ENCODE results near the gene GUCY1A2.
"Not testable (repeated sequence)": the region's sequence is repeated elsewhere in the genome, so short reads cannot be mapped to it uniquely, and the experiment has no call there.

GUCY1A2 gene

DNA sequence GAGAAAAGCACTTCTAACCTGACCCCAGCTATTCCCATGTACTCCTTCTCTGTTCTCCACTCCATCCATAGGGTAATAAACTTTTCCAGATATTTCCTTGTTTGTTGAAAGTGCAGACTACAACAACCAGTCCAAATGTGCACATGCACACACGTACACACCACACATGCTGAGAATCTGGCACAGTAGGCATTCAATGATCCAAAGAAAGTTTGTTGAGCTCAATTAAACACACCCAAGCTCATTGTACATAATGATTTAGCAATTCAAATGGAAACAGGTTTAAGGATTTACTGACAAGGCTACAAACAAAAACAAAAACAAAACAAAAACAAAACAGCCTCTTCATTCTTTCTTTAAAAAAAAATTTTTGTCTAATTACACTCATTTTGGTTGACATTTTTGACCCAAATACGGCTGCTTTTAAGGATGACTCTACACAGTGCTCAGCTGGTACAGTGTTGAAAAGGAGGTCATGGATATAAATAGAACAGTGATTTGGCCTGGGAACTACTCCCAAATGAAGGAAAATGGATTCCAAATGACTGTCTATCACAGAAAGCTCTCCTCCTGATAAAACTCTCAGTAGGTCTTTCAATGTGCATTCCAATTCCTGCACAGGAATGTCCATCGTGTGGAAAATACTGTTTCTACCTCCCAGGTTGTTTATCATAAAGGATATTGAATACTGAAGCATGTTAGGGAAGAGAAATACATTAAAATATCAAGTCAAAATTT lies 232.2 kb downstream of the GUCY1A2 start:
- DNase-seq (ENCODE audit: low read depth) = no peak
- no peak overlapping the region for H3K4me3 ChIP-seq (ENCODE audit: low read depth, low read length)
- TF ChIP-seq, protein P1, sequence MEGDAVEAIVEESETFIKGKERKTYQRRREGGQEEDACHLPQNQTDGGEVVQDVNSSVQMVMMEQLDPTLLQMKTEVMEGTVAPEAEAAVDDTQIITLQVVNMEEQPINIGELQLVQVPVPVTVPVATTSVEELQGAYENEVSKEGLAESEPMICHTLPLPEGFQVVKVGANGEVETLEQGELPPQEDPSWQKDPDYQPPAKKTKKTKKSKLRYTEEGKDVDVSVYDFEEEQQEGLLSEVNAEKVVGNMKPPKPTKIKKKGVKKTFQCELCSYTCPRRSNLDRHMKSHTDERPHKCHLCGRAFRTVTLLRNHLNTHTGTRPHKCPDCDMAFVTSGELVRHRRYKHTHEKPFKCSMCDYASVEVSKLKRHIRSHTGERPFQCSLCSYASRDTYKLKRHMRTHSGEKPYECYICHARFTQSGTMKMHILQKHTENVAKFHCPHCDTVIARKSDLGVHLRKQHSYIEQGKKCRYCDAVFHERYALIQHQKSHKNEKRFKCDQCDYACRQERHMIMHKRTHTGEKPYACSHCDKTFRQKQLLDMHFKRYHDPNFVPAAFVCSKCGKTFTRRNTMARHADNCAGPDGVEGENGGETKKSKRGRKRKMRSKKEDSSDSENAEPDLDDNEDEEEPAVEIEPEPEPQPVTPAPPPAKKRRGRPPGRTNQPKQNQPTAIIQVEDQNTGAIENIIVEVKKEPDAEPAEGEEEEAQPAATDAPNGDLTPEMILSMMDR (IDR thresholded peaks at IDR 0.05; ENCODE audit: control insufficient read depth, extremely low read depth, insufficient read depth) = no peak

DNA sequence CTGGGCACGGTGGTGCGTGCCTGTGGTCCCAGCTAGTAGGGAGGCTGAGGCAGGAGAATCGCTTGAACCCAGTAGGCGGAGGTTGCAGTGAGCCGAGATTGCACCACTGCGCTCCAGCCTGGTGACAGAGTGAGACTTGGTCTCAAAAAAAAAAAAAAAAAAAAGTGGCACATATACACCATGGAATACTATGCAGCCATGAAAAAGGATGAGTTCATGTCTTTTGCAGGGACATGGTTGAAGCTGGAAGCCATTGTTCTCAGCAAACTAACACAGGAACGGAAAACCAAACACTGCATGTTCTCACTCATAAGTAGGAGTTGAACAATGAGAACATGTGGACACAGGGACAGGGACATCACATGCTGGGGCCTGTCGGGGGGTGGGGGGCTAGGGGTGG lies 241.0 kb downstream of the GUCY1A2 start:
- H3K4me3 ChIP-seq (ENCODE audit: low read depth, low read length); DNase-seq (ENCODE audit: low read depth): not testable (repeated sequence)

DNA sequence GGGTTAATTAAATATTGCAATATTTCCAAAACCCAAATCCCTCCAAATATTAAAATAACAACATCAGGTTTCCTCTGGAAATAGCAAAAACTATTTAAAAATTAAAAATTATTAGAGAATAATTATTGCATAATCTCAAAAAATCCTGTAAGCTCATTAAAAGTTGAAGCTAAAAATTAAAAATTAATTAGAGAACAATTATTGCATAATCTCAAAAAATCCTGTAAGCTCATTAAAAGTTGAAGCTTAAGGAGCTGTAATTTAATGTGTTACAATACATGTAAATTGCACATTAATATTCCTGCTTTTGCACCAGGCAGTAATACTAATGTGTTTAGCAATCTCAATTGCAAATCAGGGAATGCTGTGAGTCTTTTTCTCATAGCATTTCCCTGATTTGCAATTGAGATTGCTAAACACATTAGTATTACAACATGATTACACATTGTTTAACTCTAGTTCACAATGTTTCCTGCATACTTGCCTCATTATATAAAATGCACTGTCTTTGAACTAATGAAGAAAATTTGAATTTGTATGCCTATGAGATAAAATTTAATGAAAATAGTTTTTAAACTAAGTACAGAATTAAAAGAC lies 247.7 kb downstream of the GUCY1A2 start:
- DNase-seq (ENCODE audit: low read depth) = no peak
- TF ChIP-seq, protein P1 (IDR thresholded peaks at IDR 0.05; ENCODE audit: control insufficient read depth, extremely low read depth, insufficient read depth) = no peak

DNA sequence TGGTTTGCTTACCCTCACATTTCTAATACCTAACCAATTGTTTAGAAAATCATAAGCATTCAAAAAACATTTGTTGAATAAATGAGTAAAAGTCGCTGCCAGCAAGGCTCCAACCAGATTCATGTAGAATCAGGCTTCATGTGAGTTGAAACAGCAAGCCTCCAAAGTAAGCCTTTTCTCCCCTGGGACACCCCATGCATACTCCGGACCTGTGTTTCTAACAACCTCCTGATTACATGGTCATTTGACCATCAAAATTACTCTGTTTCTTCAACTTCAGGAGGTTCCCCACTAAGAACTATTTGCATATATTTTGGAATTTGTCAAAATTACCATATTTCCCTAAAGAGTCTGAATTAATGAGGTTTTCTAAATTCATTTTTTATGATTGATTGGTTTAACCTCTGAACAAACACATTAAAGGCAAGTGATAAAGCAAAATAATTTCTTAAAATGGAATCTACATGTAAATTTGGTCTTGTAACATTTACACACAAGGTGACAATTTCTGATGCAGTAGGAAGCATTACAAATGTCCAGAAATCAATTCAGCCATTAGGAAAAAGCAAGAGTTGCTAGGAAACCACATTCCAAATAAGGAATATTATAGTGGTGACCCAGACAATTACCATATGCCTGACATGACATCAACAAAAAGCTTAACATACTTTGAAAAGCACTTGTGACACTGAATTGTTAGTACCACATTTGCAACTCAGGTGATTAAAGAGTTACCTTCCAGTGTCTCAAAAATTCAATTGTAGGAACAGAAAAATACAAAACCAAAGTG lies 252.6 kb downstream of the GUCY1A2 start:
- H3K4me3 ChIP-seq (ENCODE audit: low read depth, low read length) = no peak overlapping the region
- DNase-seq (ENCODE audit: low read depth) = no peak
- TF ChIP-seq, protein P1 (IDR thresholded peaks at IDR 0.05; ENCODE audit: control insufficient read depth, extremely low read depth, insufficient read depth) = no peak

More for the DNA sequence above, 247.7 kb downstream of the GUCY1A2 start:
- H3K4me3 ChIP-seq (ENCODE audit: low read depth, low read length) = no peak overlapping the region

DNA sequence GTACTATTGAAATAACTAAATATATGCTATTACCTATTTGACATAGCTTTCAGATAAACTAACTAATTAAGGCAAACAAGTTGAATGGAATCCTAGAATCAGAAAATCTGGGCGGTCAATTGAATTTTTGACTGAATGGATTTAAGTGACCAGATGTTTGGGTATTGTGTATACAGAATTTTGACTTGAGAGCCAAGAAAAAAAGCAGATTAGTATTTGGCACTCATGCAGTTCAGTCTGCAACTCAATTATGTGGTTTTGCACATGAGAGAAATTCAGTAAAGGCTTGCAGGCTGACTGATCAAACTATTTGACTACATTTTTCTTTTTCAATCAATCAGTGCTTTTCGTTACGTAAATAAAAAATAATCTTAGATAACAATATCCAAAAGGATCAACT lies 254.8 kb downstream of the GUCY1A2 start:
- TF ChIP-seq, protein P1 (IDR thresholded peaks at IDR 0.05; ENCODE audit: control insufficient read depth, extremely low read depth, insufficient read depth) = no peak
- H3K4me3 ChIP-seq (ENCODE audit: low read depth, low read length) = no peak overlapping the region
- no peak for DNase-seq (ENCODE audit: low read depth)

DNA sequence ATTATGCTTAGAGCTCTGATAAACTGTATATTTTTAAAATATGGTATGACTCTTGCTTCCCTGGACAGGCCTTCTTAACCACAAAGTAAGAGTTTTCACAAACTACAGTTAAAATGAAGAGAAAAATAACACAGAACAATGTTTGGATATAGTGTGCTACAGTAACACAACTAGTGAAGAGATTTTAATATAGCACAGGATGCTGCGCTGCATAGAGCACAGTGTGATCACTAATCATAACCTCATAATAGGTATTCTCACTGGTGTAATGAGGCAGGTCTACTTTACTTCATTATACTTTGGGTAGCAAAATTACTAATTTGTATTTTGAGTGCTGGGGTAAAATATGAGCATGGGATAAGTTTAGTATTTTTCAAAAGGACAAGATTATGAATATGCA lies 256.5 kb downstream of the GUCY1A2 start:
- no peak for DNase-seq (ENCODE audit: low read depth)
- H3K4me3 ChIP-seq (ENCODE audit: low read depth, low read length) = no peak overlapping the region
- TF ChIP-seq, protein P1 (IDR thresholded peaks at IDR 0.05; ENCODE audit: control insufficient read depth, extremely low read depth, insufficient read depth) = no peak

DNA sequence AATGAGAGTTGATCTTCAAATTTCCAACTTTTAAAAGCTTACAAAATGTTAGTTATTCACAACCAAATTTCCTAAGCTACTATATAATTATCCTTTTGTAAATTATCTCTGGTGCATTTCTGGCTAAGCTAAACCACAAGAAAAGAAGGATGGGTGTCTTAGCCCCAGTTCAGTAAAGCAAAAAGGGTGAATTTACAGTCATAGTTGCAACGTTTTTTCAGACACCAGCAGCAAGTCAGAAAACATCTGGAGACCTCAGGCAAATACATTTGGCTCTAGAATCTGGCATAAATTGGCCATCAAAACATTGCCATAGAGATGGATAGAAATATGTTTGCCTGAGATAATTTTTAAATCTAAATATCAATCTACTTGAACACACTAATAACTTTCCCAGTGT lies 257.0 kb downstream of the GUCY1A2 start:
- DNase-seq (ENCODE audit: low read depth) = no peak
- TF ChIP-seq, protein P1 (IDR thresholded peaks at IDR 0.05; ENCODE audit: control insufficient read depth, extremely low read depth, insufficient read depth) = no peak
- no peak overlapping the region for H3K4me3 ChIP-seq (ENCODE audit: low read depth, low read length)

Data from LNCaP clone FGC (cell line).